ENCODE results near the gene S100Z. TPM values are rescaled to one million over a fixed set of nuclear protein-coding genes. Genes with fewer than 3 reads are reported as not detected.
A peak's percentile ranks its signal among the peaks of the same experiment; 100 is the strongest.

The S100Z gene
- total and polyA plus RNA-seq, 2 of the 8 experiments (the other 6 are each of a cell fraction or from before 2014, with no cell fraction given): 0.30 TPM; not detected in 1

DNA sequence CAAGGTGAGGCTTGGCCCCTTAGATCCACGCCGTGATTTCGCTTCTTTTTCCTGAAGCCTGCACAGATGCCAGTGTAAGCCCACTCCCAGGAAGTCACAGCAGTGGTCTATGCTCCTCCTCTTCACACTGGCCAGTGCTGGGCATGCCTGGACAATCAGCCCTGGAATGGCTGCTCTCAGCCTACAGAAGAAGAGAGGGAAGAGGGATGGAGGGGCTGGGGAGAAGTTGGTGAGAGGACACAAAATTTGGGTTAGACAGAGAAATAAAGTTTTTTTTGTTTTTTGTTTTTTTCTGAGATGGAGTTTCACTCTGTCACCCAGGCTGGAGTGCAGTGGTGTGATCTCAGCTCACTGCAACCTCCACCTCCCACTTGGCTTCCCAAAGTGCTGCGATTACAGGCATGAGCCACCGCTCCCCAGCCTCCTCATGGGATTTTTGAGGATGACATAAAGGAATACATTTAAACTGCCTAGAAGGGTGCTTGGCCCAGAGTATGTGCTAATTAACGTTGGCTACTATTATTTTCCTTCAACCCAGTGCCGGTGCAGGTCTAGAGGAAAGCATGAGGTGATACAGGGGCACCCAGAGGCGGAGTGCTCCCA, 830 bp downstream of the S100Z start:
- Histone ChIP-seq H4K91ac (replicated peaks; ENCODE audit: insufficient read length, low read length) (peak overlapping the region; percentile 80), H3K27ac (ENCODE audit: low read depth, low read length) (no peak overlapping the region), H3K23me2 (ENCODE audit: low read depth, low read length) (no peaks in the 10 kb centered on the region), H3K23ac (ENCODE audit: insufficient read length) (no peak overlapping the region), H3K4me1 (replicated peaks in 1 of 4; ENCODE audit: control insufficient read depth in 3 of 4, insufficient read depth in 4 of 4, low read length in 3 of 4) (0 out of 7 replicates have a peak, but pooled peaks cover 0 to 2% (median 0%) of the 10 kb centered on the region in 4 experiments), H4K5ac (ENCODE audit: insufficient read length, low read depth, low read length) (no peak overlapping the region), H2AFZ (ENCODE audit: low read length) (no peak overlapping the region), H2BK5ac (ENCODE audit: low read depth, low read length) (peak overlapping the region; percentile 56; the same call in 1 of the 2 replicates), H3K36me3 (ENCODE audit: control insufficient read depth in 2 of 4, insufficient read depth in 4 of 4, low read length in 3 of 4) (no peaks in the 10 kb centered on the region; a peak in 1 of 8 replicates), H2AK5ac (ENCODE audit: low read depth, low read length) (no peak overlapping the region), H3K79me2 (ENCODE audit: control insufficient read depth in 1 of 2, insufficient read depth in 2 of 2, low read length in 2 of 2) (no peaks in the 10 kb centered on the region), H2BK15ac (ENCODE audit: low read length) (no peak overlapping the region), H4K20me1 (replicated peaks in 1 of 2; ENCODE audit: control insufficient read depth in 1 of 2, insufficient read depth in 2 of 2, low read length in 2 of 2) (no peaks in the 10 kb centered on the region), H2BK20ac (ENCODE audit: low read length) (no peak overlapping the region), H3K4me2 (ENCODE audit: insufficient read depth in 1 of 2, low read depth in 2 of 2, low read length in 2 of 2) (no peak overlapping the region), H4K8ac (ENCODE audit: extremely low read depth, insufficient read depth, low read length) (no peak overlapping the region), H3K9ac (replicated peaks in 1 of 4; ENCODE audit: extremely low read depth in 1 of 4, low read depth in 3 of 4, low read length in 3 of 4) (no peak overlapping the region; a peak in 1 of 7 replicates), H3K14ac (ENCODE audit: insufficient read length) (no peak overlapping the region), H3K79me1 (ENCODE audit: low read depth, low read length) (no peaks in the 10 kb centered on the region), H3K4ac (replicated peaks; ENCODE audit: insufficient read length, low read depth, low read length) (peak overlapping the region; percentile 94), H3K56ac (replicated peaks; ENCODE audit: insufficient read length, low read depth, low read length) (no peak overlapping the region), H3K27me3 (replicated peaks in 1 of 4; ENCODE audit: control insufficient read depth in 3 of 4, extremely low read depth in 1 of 4, insufficient read depth in 3 of 4, low read length in 3 of 4) (no peaks in the 10 kb centered on the region), H2BK120ac (replicated peaks; ENCODE audit: low read depth, low read length) (no peak overlapping the region), H2BK12ac (ENCODE audit: low read depth, low read length) (0 out of 2 replicates have a peak overlapping the region, but pooled peaks have one; percentile 50), H3K4me3 (ENCODE audit: extremely low read depth in 1 of 4, insufficient read depth in 2 of 4, low read depth in 3 of 4, low read length in 4 of 4) (no peak overlapping the region), H3K9me3 (ENCODE audit: insufficient read depth in 2 of 2, low read depth in 1 of 2, low read length in 1 of 2) (peaks cover 10 to 12% of the 10 kb centered on the region in 2 experiments), H3K18ac (ENCODE audit: extremely low read depth, low read length) (no peak overlapping the region)
- POLR2A ChIA-PET (ENCODE audit: partially characterized antibody): no interaction called here
- TF ChIP-seq BACH1 (IDR thresholded peaks at IDR 0.05; ENCODE audit: low read length) (no peak), CREB1 (IDR thresholded peaks at IDR 0.05) (no peak), NRF1 (IDR thresholded peaks at IDR 0.05; ENCODE audit: low read depth, low read length) (no peak), JUN (IDR thresholded peaks at IDR 0.05; ENCODE audit: low read depth, low read length) (no peak), TAF7 (optimal IDR thresholded peaks at IDR 0.05; ENCODE audit: borderline replicate concordance, low read depth, low read length) (no peak), SIRT6 (IDR thresholded peaks at IDR 0.05; ENCODE audit: low read length) (no peak), TAF1 (IDR thresholded peaks at IDR 0.05; ENCODE audit: low read depth, low read length) (no peak), SUZ12 (IDR thresholded peaks at IDR 0.05; ENCODE audit: low read length) (no peak), YY1 (IDR thresholded peaks at IDR 0.05; ENCODE audit: low read depth, low read length) (no peak), KDM5A (IDR thresholded peaks at IDR 0.05; ENCODE audit: low read length) (no peak), SP4 (IDR thresholded peaks at IDR 0.05; ENCODE audit: low read length) (no peak), EP300 (IDR thresholded peaks at IDR 0.05; ENCODE audit: borderline replicate concordance in 1 of 2, low read depth in 2 of 2, low read length in 2 of 2) (no peak), EGR1 (IDR thresholded peaks at IDR 0.05; ENCODE audit: borderline replicate concordance, low read depth, low read length) (no peak)
- 85% methylated on average over 8 of the region's 8 CpGs; no CpG with 5 or more reads in 1 of the 2 experiments for WGBS, 2 experiments (ENCODE audit: extremely low coverage in 1 of 2, insufficient coverage in 1 of 2, insufficient read length in 1 of 2, insufficient replicate concordance in 2 of 2, low coverage in 1 of 2, low lambda C conversion rate in 2 of 2, missing lambda C conversion rate in 1 of 2)
- no peak for DNase-seq (ENCODE audit: low read depth in 1 of 2, low spot score in 2 of 2)
- CTCF ChIA-PET (ENCODE audit: partially characterized antibody): interaction anchor here (0.6 to 1.3 kb wide), 2 partner anchors 9 to 97 kb away, joined by 3 read pairs; no protein-coding TSS in a partner anchor
- FAIRE-seq: no peak
